HCT116 (cell line): ENCODE data around the gene RPS16. TPM values are rescaled to one million over a fixed set of nuclear protein-coding genes. Genes with fewer than 3 reads are reported as not detected.

Experiments used
- ATAC-seq: fragments of 200-7000 bp; cut with Tn5 transposase; 2 replicates; pipeline ENCODE4 v1.9.1; 2020; ENCODE audit warnings: mild to moderate bottlenecking, moderate library complexity
- BruUV-seq: library from RNA; stranded (reverse); fragments of 400-500 nt; replicated peaks from 2 replicates; lab custom pipeline; 2021; lab: Mats Ljungman, UMichigan
- CTCF ChIA-PET: fragments of 300-600 bp; sonication (Branson Sonifier 250); formaldehyde crosslinking; loops from one replicate; lab custom pipeline; 2021; ENCODE audit warnings: antibody characterized with exemption; lab: Charles Lee
- POLR2A ChIA-PET: fragments of 300-600, 350-600 bp; sonication (Branson Sonifier 250); formaldehyde crosslinking; loops from one replicate; lab custom pipeline; 2021; ENCODE audit warnings: antibody characterized with exemption; lab: Charles Lee
- RAD21 ChIA-PET, 2 experiments: fragments of 300-600 bp; sonication (Branson Sonifier 250); formaldehyde crosslinking; loops; one replicate each; lab custom pipeline; 2023; ENCODE audit warnings: low total read pairs in 2 of 2; ENCODE audit not compliant: uncharacterized antibody in 2 of 2, unreplicated experiment in 2 of 2, low non-redundant PET in 1 of 2; lab: Charles Lee
- DNase-seq: peaks from one replicate; pipeline ENCODE4 v3.0.0-alpha.2; 2010; ENCODE audit warnings: low read depth, low spot score
- H2AFZ ChIP-seq: fragments of 200-600 bp; shearing (Covaris generic), sonication (generic); 2 replicates; pipeline ENCODE4 v1.6.1; 2017; ENCODE audit warnings: low read depth, mixed run types, mixed read lengths, antibody characterized with exemption, low read length; ENCODE audit not compliant: poor library complexity, severe bottlenecking
- H3K27ac ChIP-seq: 2 replicates; pipeline ENCODE4 v1.5.1; 2012; ENCODE audit warnings: low read depth, low read length
- H3K27me3 ChIP-seq: fragments of 200-600 bp; sonication (generic); 2 replicates; pipeline ENCODE4 v1.6.1; 2016; ENCODE audit warnings: mixed run types, low read length, mixed read lengths; ENCODE audit not compliant: insufficient read depth
- H3K36me3 ChIP-seq, 2 experiments: fragments of 200-500 bp in 1 of 2; fragments of 200-600 bp in 1 of 2; sonication (Bioruptor generic) in 1 of 2; sonication (generic) in 1 of 2; 2 replicates each; pipeline versions ENCODE4 v1.5.1 to v1.6.1; 2014 to 2016; ENCODE audit warnings: low read length in 2 of 2, inconsistent platforms in 1 of 2, mixed read lengths in 1 of 2, mixed run types in 1 of 2; ENCODE audit not compliant: insufficient read depth in 2 of 2, control insufficient read depth in 1 of 2
- H3K4me1 ChIP-seq, 2 experiments: fragments of 200-600 bp in 1 of 2; sonication (generic) in 1 of 2; 2 replicates each; pipeline versions ENCODE4 v1.5.1 to v1.6.1; 2012 to 2017; ENCODE audit warnings: low read length in 2 of 2, inconsistent platforms in 1 of 2, mild to moderate bottlenecking in 1 of 2, mixed read lengths in 1 of 2, mixed run types in 1 of 2, moderate library complexity in 1 of 2; ENCODE audit not compliant: insufficient read depth in 2 of 2, control insufficient read depth in 1 of 2
- H3K4me2 ChIP-seq: fragments of 200-600 bp; sonication (generic); 2 replicates; pipeline ENCODE4 v1.6.1; 2017; ENCODE audit warnings: mixed run types, low read length, mixed read lengths
- H3K4me3 ChIP-seq, 2 experiments: fragments of 200-600 bp in 1 of 2; sonication (generic) in 1 of 2; replicated peaks in 1 of 2; 2 replicates each; pipeline ENCODE4 v1.5.1; 2011 to 2016; ENCODE audit warnings: low read length in 2 of 2, control low read depth in 1 of 2, low read depth in 1 of 2, mild to moderate bottlenecking in 1 of 2, mixed read lengths in 1 of 2, mixed run types in 1 of 2
- H3K79me2 ChIP-seq: fragments of 200-600 bp; sonication (generic); 2 replicates; pipeline ENCODE4 v1.6.1; 2017; ENCODE audit warnings: mild to moderate bottlenecking, mixed run types, low read length, moderate library complexity, mixed read lengths; ENCODE audit not compliant: insufficient read depth
- H3K9ac ChIP-seq: fragments of 200-600 bp; sonication (generic); 2 replicates; pipeline ENCODE4 v1.6.1; 2016; ENCODE audit warnings: low read length, mixed read lengths
- H3K9me2 ChIP-seq: fragments of 200-600 bp; sonication (generic), shearing (Covaris generic); 2 replicates; pipeline ENCODE4 v1.6.1; 2017; ENCODE audit warnings: mixed run types, mild to moderate bottlenecking, moderate library complexity; ENCODE audit not compliant: insufficient read depth
- H3K9me3 ChIP-seq, 2 experiments: fragments of 200-500 bp in 1 of 2; fragments of 200-600 bp in 1 of 2; sonication (Bioruptor generic) in 1 of 2; sonication (generic) in 1 of 2; 2 replicates each; pipeline ENCODE4 v1.6.1; 2014 to 2017; ENCODE audit warnings: low read length in 2 of 2, mixed read lengths in 2 of 2, inconsistent platforms in 1 of 2, low read depth in 1 of 2, mild to moderate bottlenecking in 1 of 2, mixed run types in 1 of 2, moderate library complexity in 1 of 2; ENCODE audit not compliant: control insufficient read depth in 1 of 2, insufficient read depth in 1 of 2
- H4K20me1 ChIP-seq: fragments of 200-600 bp; sonication (generic), shearing (Covaris generic); 2 replicates; pipeline ENCODE4 v1.6.1; 2017; ENCODE audit warnings: mixed run types, mild to moderate bottlenecking, moderate library complexity; ENCODE audit not compliant: insufficient read depth
- CTCF ChIP-seq, 3 experiments: fragments of 200-600 bp in 1 of 3; sonication (generic) in 1 of 3; IDR thresholded peaks in 2 of 3; conservative IDR thresholded peaks in 1 of 3; 2 replicates each; pipeline ENCODE4 v1.5.1; 2012 to 2017; ENCODE audit warnings: low read depth in 2 of 3, low read length in 2 of 3, antibody characterized with exemption in 1 of 3, borderline replicate concordance in 1 of 3, control low read depth in 1 of 3, mild to moderate bottlenecking in 1 of 3, mixed read lengths in 1 of 3, mixed run types in 1 of 3, moderate library complexity in 1 of 3; ENCODE audit not compliant: insufficient read depth in 1 of 3
- EGR1 ChIP-seq: IDR thresholded peaks from 2 replicates; pipeline ENCODE4 v1.6.1; 2012; ENCODE audit warnings: low read depth
- POLR2A ChIP-seq: IDR thresholded peaks from 2 replicates; pipeline ENCODE4 v1.7.0; 2011; ENCODE audit warnings: borderline replicate concordance; ENCODE audit not compliant: insufficient read depth, insufficient read length; ENCODE audit errors: extremely low read depth
- intact Hi-C: fragments of 100-400 bp; cut with micrococcal nuclease; formaldehyde crosslinking; loops from 2 replicates; pipeline ENCODE4 v1.10.0; 2022
- total RNA-seq: library from RNA; stranded (reverse); gene quantifications from one replicate; pipeline ENCODE4 v1.2.1, GENCODE V29; 2021; ENCODE audit not compliant: unreplicated experiment

Gene RPS16
- total RNA-seq, 1 experiment from 2014 or later = 3,365 TPM

GRCh38 chr19:39411832-39412099 is 24.0 kb downstream of the RPS16 start:
- peak; percentile 52 for ATAC-seq
- BruUV-seq = no TSS peak
- no peaks in the 10 kb centered on the region for H3K9me2 ChIP-seq

More at GRCh38 chr19:39411832-39412099, 24.0 kb downstream of the RPS16 start:
- Histone ChIP-seq H3K9ac (peak overlapping the region; percentile 97), H3K79me2 (peaks cover 23% of the 10 kb centered on the region), H2AFZ (no peak overlapping the region), H3K27ac (peak overlapping the region; percentile 100), H3K9me3 (no peaks in the 10 kb centered on the region), H3K4me1 (peaks cover 33 to 65% of the 10 kb centered on the region in 2 experiments), H3K36me3 (peaks cover 2 to 12% of the 10 kb centered on the region in 2 experiments; a peak in 1 of 4 replicates), H3K4me2 (peak overlapping the region; percentile 92), H4K20me1 (peaks cover 5% of the 10 kb centered on the region; the same call in 1 of the 2 replicates)
- intact Hi-C loops = loop anchor here (1.0 to 5.0 kb wide), 7 partner anchors 9 to 289 kb away; partner anchors contain the start of genes MED29, PAF1 and SAMD4B
- RAD21 ChIA-PET = interaction anchor here (1.4 to 1.9 kb wide), 3 partner anchors 9 to 14 kb away, joined by 4 to 21 read pairs (median 14); no protein-coding TSS in a partner anchor
- TF ChIP-seq EGR1 (no peak), CTCF (IDR thresholded peaks at IDR 0.05 in 2 of 3, conservative IDR thresholded peaks at IDR 0.05 in 1 of 3; ENCODE audit: borderline replicate concordance in 1 of 3, insufficient read depth in 1 of 3, low read depth in 2 of 3, low read length in 2 of 3) (peak in 2 of 3 experiments; percentile 86 to 98; a peak in 4 of 6 replicates), POLR2A (no peak)
- TF ChIP-seq, all 23 proteins: peak for 1
- POLR2A ChIA-PET = interaction anchor here (1.1 to 2.3 kb wide), 4 partner anchors 10 to 24 kb away, joined by 7 to 35 read pairs (median 10); partner anchors contain the start of genes MED29, PAF1 and RPS16
- CTCF ChIA-PET = interaction anchor here (0.7 to 2.0 kb wide), 5 partner anchors 10 to 70 kb away, joined by 3 to 51 read pairs (median 5); partner anchors contain the start of genes MED29, PAF1 and SAMD4B
- peak overlapping the region; percentile 8 to 90; a peak in 2 of 4 replicates for H3K4me3 ChIP-seq
- DNase-seq = peak; percentile 84
- H3K27me3 ChIP-seq = no peaks in the 10 kb centered on the region
